ENCODE results near the gene ATP2C2.

GRCh38 chr16:84418056-84418849, 49.9 kb downstream of the ATP2C2 start:
- TF ChIP-seq CTCF (IDR thresholded peaks at IDR 0.05; ENCODE audit: low read depth, low read length, poor library complexity, severe bottlenecking), result no peak
- no peak for TF ChIP-seq EZH2phosphoT487 (IDR thresholded peaks at IDR 0.05; ENCODE audit: borderline replicate concordance, low read length)
